Ishikawa (cell line): ENCODE data around the gene CLIP3.

ENCODE experiments used
- CEBPB ChIP-seq: IDR thresholded peaks from 2 replicates; pipeline ENCODE4 v1.6.1; 2012
- EGR1 ChIP-seq: IDR thresholded peaks from 2 replicates; pipeline ENCODE4 v1.6.1; 2012
- EP300 ChIP-seq: IDR thresholded peaks from 2 replicates; pipeline ENCODE4 v1.6.1; 2012; ENCODE audit warnings: borderline replicate concordance
- FOXM1 ChIP-seq: IDR thresholded peaks from 2 replicates; pipeline ENCODE4 v1.6.1; 2012; ENCODE audit warnings: low read depth, borderline replicate concordance
- MAX ChIP-seq: IDR thresholded peaks from 2 replicates; pipeline ENCODE4 v1.6.1; 2012
- REST ChIP-seq: IDR thresholded peaks from 2 replicates; pipeline ENCODE4 v1.6.1; 2012; ENCODE audit warnings: low read depth, mild to moderate bottlenecking
- TAF1 ChIP-seq: IDR thresholded peaks from 2 replicates; pipeline ENCODE4 v1.6.1; 2012; ENCODE audit warnings: low read depth, mild to moderate bottlenecking
- TCF12 ChIP-seq: IDR thresholded peaks from 2 replicates; pipeline ENCODE4 v1.6.1; 2012; ENCODE audit warnings: low read depth
- TEAD4 ChIP-seq: IDR thresholded peaks from 2 replicates; pipeline ENCODE4 v1.6.1; 2012
- ZBTB7A ChIP-seq: IDR thresholded peaks from 2 replicates; pipeline ENCODE4 v1.6.1; 2012; ENCODE audit warnings: low read depth

GRCh38 chr19:36026091-36026876 is 6.4 kb downstream of the CLIP3 start:
- TF ChIP-seq FOXM1 (no peak), TEAD4 (no peak), REST (no peak), CEBPB (no peak), TCF12 (no peak), TAF1 (no peak), ZBTB7A (no peak), EGR1 (no peak), EP300 (no peak), MAX (no peak)
